GM12801 (cell line): ENCODE results near the gene FXYD5.

Experiments used
- TF ChIP-seq, protein P1 (sequence below): IDR thresholded peaks from one replicate; pipeline ENCODE4 v1.5.1; 2011; ENCODE audit warnings: control low read depth; ENCODE audit not compliant: insufficient read length; ENCODE audit errors: extremely low read depth

Gene FXYD5

DNA sequence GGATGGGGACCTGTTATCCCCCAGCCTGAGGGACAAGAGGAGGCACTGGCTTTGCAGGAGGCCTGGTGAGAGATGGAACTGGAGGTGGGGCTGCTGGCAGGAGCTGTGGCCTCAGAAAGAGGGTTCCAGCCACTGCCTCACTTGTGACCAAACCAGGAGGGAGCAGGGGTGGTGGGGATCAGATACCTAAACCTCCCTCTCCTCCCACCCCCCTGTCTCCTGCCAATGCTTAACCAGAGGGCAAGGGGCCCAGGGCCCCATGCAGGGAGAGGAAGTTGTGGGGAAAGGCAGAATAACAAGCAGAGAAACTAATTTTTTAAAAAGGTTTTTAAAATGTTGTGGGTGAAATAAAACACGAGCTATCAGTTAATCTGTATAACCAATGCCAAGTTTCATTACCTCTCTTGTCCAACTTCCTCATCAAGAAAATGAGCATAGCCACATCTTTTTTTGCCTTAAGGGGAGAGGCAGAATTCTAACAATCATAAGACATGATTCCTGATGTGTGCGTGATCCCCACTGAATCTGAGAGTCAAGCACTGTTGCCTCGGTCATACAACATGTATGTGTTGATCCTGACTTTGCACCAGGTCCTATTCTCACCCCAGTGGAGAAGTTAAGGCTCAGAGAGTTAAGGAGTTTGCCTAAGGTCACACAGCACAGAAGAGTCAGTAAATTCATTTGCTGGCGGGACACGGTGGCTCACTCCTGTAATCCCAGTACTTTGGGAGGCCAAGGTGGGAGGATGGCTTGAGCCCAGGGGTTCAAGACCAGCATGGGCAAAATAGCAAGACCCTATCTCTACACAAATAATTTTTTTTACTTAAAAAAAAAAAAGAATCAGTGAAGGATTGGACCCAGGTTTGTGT lies 12.9 kb downstream of the FXYD5 start:
- TF ChIP-seq, protein P1, sequence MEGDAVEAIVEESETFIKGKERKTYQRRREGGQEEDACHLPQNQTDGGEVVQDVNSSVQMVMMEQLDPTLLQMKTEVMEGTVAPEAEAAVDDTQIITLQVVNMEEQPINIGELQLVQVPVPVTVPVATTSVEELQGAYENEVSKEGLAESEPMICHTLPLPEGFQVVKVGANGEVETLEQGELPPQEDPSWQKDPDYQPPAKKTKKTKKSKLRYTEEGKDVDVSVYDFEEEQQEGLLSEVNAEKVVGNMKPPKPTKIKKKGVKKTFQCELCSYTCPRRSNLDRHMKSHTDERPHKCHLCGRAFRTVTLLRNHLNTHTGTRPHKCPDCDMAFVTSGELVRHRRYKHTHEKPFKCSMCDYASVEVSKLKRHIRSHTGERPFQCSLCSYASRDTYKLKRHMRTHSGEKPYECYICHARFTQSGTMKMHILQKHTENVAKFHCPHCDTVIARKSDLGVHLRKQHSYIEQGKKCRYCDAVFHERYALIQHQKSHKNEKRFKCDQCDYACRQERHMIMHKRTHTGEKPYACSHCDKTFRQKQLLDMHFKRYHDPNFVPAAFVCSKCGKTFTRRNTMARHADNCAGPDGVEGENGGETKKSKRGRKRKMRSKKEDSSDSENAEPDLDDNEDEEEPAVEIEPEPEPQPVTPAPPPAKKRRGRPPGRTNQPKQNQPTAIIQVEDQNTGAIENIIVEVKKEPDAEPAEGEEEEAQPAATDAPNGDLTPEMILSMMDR, result no peak

DNA sequence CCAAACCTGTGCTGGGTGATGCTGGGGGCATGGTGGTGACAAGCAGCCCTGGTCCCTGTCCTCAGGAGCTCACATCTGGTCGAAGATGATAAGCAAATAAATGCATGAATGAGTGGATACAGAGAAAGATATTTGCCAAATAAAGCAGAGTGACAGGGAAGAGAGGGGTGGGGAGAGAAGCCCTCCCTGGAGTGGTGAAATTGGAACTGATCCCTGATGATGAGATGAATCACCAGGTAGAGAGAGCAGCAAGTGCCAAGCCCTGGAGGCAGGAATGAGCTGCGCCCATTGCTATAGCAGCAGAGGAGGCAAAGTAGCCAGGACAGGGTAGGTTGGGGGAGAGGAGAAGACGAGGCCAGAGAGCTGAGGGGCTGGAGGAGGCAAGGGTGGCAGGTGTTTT lies 13.7 kb downstream of the FXYD5 start:
- TF ChIP-seq, protein P1, result no peak

DNA sequence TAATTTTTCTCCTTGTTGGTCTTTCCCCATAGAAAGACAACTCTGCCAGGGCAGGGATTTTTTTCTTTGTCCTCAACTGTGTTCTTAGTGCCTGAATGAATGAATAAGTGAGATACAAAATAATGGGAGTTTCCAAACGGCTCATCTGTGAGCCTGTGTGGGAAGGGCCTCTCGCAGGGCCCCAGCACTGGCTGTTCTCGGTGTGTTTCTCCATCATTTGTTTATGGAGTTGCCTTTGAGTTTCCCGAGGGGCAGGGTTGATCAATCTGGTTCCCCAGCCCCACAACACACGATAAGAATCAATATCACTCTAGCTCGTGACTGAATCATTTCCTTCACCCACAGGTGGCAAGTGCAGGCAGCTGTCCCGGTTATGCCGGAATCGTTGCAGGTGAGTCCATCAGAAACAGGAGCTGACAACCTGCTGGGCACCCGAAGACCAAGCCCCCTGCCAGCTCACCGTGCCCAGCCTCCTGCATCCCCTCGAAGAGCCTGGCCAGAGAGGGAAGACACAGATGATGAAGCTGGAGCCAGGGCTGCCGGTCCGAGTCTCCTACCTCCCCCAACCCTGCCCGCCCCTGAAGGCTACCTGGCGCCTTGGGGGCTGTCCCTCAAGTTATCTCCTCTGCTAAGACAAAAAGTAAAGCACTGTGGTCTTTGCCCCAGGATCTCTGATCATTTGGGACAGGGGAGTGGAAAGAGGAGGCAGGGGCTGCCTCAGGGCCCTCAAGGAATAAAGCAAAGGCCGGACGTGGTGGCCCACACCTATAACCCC lies 14.9 kb downstream of the FXYD5 start:
- TF ChIP-seq, protein P1, result no peak

DNA sequence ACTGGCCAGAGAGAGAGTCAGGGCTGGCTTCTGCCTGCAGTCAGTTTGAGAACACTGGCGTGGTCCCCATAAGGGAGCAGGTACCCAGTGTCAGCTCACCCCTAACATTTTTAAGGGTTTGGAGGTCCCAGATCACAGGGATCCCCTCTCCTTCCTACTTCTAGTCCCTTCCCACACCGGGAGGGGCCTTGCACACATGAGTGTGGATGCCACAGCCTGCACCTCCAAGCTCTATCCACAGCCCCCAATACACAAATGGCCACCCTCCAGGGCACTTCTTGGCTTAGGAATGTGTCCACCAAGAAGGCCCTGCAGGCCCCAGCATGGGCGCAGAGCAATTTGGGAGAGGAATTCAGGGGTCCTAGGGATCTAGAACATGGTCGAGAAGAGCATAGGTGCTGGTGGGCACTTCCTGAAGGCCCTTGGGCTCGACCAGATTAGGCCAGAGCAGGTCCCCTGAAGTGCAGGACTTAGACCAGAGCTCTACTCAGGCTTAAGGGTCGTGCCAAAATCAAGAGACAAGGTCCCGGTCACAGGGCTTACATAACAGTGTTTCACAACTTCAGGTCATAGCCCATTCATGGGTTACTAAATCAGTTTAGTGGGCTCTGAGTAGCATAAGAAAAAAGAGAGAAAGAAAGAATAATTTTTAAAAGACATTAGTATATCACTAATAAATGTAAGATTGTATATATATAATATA lies 16.0 kb downstream of the FXYD5 start:
- TF ChIP-seq, protein P1, result no peak

DNA sequence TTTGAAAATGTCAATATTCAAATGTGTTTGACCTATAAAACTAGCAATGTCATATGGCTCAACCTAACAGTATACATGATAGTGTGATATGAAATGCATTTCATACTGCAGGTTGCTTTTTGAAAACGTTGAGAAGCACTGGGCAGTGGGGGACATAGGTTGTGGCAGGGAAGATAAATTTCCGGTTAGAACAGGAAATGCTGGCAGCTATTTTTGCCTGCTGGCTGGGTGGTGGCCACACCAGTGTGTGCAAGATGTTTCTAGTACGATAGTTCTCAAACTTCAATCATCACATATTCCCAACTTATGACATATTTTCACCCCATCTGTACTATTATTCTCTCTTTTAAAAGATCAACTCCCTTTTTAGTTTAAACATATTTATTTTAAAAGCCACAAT lies 17.2 kb downstream of the FXYD5 start:
- TF ChIP-seq, protein P1, result no peak

DNA sequence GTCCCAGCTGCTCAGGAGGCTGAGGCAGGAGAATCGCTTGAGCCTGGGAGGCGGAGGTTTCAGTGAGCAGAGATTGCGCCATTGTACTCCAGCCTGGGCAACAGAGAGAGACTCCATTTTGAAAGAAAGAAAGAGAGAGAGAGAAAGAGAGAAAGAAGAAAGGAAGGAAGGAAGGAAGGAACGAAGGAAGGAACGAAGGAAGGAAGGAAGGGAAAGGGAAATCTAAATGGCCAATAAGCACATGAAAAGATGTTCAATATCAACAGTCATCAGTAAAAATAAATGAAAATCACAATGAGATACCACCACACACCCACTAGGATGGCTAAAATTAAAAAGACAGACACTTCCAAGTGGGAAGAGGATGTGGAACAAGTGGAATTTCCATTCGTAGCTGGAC lies 19.7 kb downstream of the FXYD5 start:
- TF ChIP-seq, protein P1, result no peak

DNA sequence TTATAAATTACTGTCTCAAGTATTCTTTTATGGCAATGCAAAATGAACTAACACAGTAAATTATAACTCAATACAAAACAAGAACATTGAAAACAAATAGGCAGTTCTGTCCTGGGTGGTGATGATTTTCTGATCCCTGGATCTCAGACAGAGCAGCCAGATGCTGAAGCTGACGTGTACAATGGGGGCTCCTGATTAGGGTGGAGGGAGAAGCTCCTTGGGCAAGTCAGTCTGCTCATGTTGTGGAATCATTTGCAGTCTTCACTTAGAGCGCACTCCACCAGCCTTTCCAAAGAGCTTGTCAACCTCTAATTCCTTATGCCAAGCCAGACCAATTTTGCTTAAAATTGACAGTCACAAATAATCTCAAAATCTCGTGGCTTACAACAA lies 21.6 kb downstream of the FXYD5 start:
- TF ChIP-seq, protein P1, result no peak
